ENCODE data around the gene TRIM38.

The TRIM38 gene

DNA sequence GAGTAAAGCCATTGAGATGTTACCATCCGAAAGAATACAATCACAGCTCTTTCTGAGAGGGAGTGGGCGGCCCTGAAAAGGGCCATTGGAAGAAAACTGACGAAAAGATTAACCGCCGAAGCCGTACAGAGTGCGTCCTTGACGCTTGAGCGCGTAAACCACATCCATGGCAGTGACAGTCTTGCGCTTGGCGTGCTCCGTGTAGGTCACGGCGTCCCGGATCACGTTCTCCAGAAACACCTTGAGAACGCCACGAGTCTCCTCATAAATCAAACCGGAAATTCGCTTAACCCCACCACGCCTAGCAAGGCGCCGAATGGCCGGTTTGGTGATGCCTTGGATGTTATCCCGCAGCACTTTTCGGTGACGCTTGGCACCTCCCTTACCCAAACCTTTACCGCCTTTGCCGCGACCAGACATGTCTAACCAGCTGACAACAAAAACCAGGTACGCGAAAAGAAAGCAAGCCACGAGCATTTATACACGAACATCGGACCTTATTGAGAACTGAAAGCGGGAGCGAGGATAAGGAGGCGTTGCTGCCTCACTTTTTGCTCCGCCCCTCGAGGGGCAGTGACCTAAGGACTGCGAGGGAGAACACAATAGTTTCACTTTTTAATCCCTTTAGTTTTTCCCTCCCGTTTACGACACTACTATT is 64.4 kb downstream of the TRIM38 start:
- Mint-ChIP-seq H3K27ac (peak overlapping the region; percentile 92 to 97 (median 97)), H3K4me3 (peak overlapping the region; percentile 91 to 94 (median 92)), H3K4me1 (peaks cover 68% of the 10 kb centered on the region), H3K27me3 (ENCODE audit: low read depth) (no peaks in the 10 kb centered on the region), H3K9me3 (no peaks in the 10 kb centered on the region), H3K36me3 (ENCODE audit: low read depth) (no peaks in the 10 kb centered on the region)
- TF ChIP-seq, protein P1, sequence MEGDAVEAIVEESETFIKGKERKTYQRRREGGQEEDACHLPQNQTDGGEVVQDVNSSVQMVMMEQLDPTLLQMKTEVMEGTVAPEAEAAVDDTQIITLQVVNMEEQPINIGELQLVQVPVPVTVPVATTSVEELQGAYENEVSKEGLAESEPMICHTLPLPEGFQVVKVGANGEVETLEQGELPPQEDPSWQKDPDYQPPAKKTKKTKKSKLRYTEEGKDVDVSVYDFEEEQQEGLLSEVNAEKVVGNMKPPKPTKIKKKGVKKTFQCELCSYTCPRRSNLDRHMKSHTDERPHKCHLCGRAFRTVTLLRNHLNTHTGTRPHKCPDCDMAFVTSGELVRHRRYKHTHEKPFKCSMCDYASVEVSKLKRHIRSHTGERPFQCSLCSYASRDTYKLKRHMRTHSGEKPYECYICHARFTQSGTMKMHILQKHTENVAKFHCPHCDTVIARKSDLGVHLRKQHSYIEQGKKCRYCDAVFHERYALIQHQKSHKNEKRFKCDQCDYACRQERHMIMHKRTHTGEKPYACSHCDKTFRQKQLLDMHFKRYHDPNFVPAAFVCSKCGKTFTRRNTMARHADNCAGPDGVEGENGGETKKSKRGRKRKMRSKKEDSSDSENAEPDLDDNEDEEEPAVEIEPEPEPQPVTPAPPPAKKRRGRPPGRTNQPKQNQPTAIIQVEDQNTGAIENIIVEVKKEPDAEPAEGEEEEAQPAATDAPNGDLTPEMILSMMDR (IDR thresholded peaks at IDR 0.05; ENCODE audit: unreplicated experiment in 3 of 3): no peak

DNA sequence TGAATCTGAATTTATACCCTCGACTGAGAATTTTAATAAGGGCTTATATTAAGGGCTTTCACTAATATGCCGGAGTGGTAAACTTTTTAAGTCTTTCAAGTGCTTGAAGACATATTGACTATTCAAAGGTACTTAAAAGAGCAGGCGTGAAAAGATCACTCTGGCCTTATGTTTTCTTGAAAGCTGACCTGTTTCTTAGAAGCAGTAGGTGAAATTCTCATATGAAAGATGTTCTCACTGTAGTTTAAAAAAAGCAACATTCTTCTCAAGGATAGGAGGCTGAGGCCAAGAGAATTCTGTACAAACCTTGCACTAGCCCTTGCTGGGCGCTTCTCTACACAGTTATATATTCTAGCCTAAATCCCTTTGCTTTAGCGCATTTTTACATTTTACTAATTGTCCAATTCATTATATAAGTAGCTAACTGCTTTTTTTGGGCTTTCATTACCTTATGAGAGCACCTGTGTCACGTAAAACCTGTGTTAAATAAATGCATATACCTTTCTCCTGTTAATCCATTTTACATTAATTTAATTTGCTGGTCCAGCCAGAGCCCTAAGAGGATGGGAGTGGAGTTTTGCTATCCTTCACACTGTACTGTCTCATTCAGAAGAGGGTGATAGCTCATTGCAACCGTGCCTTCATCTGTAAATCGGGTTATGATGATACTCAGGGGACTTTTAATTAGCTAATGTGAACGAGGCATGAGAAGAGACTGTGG is 65.0 kb downstream of the TRIM38 start:
- H3K4me1 Mint-ChIP-seq: peaks cover 67% of the 10 kb centered on the region
- peak overlapping the region; percentile 92 to 97 (median 97) for H3K27ac Mint-ChIP-seq
- H3K36me3 Mint-ChIP-seq (ENCODE audit: low read depth): no peaks in the 10 kb centered on the region
- H3K27me3 Mint-ChIP-seq (ENCODE audit: low read depth): no peaks in the 10 kb centered on the region
- H3K9me3 Mint-ChIP-seq: no peaks in the 10 kb centered on the region
- H3K4me3 Mint-ChIP-seq: peak overlapping the region; percentile 91 to 94 (median 92)
- TF ChIP-seq, protein P1 (IDR thresholded peaks at IDR 0.05; ENCODE audit: unreplicated experiment in 3 of 3): no peak

DNA sequence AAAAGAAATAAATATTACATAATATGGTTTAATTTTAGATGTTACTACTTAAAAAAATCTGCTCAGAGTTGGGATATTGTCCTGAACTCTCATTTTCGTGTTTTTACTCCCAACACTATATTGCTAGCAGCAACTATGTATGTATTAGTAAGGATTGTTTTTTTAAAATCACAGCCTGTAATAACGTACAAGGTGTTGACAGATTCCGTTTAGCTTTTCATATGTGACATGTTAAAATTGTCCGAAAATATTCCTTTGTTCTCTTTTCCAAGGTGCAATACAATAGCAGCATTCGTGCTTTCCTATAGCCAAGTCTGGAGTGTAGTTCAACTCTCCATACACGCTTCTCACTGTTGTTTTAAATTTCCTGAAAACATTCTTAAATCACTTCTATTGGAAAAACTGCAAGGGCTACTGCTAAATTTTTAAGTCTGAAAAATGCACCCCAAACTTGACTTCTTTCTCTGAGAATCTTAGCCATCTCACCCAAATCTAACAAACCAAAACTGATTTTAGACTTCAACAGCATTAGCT is 65.7 kb downstream of the TRIM38 start:
- Mint-ChIP-seq H3K9me3 (no peaks in the 10 kb centered on the region), H3K4me3 (peak overlapping the region; percentile 54 to 94 (median 92)), H3K4me1 (peaks cover 67% of the 10 kb centered on the region), H3K36me3 (ENCODE audit: low read depth) (no peaks in the 10 kb centered on the region), H3K27me3 (ENCODE audit: low read depth) (no peaks in the 10 kb centered on the region), H3K27ac (peak overlapping the region; percentile 92 to 97 (median 97))
- TF ChIP-seq, protein P1 (IDR thresholded peaks at IDR 0.05; ENCODE audit: unreplicated experiment in 3 of 3): no peak

GRCh38 chr6:26028746-26029569 is 66.4 kb downstream of the TRIM38 start:
- no peaks in the 10 kb centered on the region for H3K36me3 Mint-ChIP-seq (ENCODE audit: low read depth)
- TF ChIP-seq, protein P1 (IDR thresholded peaks at IDR 0.05; ENCODE audit: unreplicated experiment in 3 of 3): no peak
- peaks cover 66% of the 10 kb centered on the region for H3K4me1 Mint-ChIP-seq
- peak overlapping the region; percentile 92 to 97 (median 97) for H3K27ac Mint-ChIP-seq
- no peaks in the 10 kb centered on the region for H3K27me3 Mint-ChIP-seq (ENCODE audit: low read depth)
- peak overlapping the region; percentile 54 to 77 (median 57) for H3K4me3 Mint-ChIP-seq
- H3K9me3 Mint-ChIP-seq: no peaks in the 10 kb centered on the region

DNA sequence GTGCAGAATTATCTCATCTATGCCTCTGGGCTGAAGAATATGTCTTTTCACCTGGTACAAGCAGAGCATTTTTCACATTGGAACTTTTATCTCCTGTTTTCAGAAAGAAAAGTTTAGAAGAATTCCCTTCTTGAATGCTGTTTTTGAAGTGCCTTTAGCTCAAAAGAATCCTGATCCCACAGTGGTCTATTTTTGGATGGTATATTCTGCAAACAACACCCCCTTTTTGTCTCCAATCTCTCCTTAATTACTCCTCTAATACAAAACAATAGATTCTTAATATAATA is 66.9 kb downstream of the TRIM38 start:
- peaks cover 63% of the 10 kb centered on the region for H3K4me1 Mint-ChIP-seq
- TF ChIP-seq, protein P1 (IDR thresholded peaks at IDR 0.05; ENCODE audit: unreplicated experiment in 3 of 3): no peak
- no peaks in the 10 kb centered on the region for H3K9me3 Mint-ChIP-seq
- peak overlapping the region; percentile 92 to 97 (median 97) for H3K27ac Mint-ChIP-seq
- H3K27me3 Mint-ChIP-seq (ENCODE audit: low read depth): no peaks in the 10 kb centered on the region
- H3K36me3 Mint-ChIP-seq (ENCODE audit: low read depth): no peaks in the 10 kb centered on the region
- H3K4me3 Mint-ChIP-seq: peak overlapping the region in 2 of 3 experiments; percentile 6 to 22
